MM.1S (cell line): ENCODE data around the gene MFSD11.

Experiments
- DNase-seq: peaks from one replicate; pipeline ENCODE4 v3.0.0-alpha.2; 2015
- H2AFZ ChIP-seq: fragments of 300-600 bp; sonication (generic); 2 replicates; pipeline ENCODE4 v1.6.0; 2016; ENCODE audit warnings: antibody characterized with exemption, low read length
- H3F3A ChIP-seq: fragments of 300-600 bp; sonication (generic); 2 replicates; pipeline ENCODE4 v1.6.1; 2016; ENCODE audit warnings: mild to moderate bottlenecking, antibody characterized with exemption, low read length, moderate library complexity, mixed read lengths; ENCODE audit not compliant: insufficient read depth
- H3K27ac ChIP-seq: fragments of 300-600 bp; sonication (generic); 2 replicates; pipeline ENCODE4 v1.5.1; 2016; ENCODE audit warnings: mild to moderate bottlenecking, low read length
- H3K27me3 ChIP-seq: fragments of 300-600 bp; sonication (generic); replicated peaks from 2 replicates; pipeline ENCODE4 v1.6.0; 2016; ENCODE audit warnings: low read length; ENCODE audit not compliant: insufficient read depth
- H3K36me3 ChIP-seq: fragments of 300-600 bp; sonication (generic); replicated peaks from 2 replicates; pipeline ENCODE4 v1.6.1; 2016; ENCODE audit warnings: mild to moderate bottlenecking, low read length, mixed read lengths; ENCODE audit not compliant: insufficient read depth
- H3K4me1 ChIP-seq: fragments of 300-600 bp; sonication (generic); 2 replicates; pipeline ENCODE4 v1.6.1; 2016; ENCODE audit warnings: low read length, mixed read lengths
- H3K4me2 ChIP-seq: fragments of 300-600 bp; sonication (generic); 2 replicates; pipeline ENCODE4 v1.6.0; 2016; ENCODE audit warnings: low read depth, low read length
- H3K4me3 ChIP-seq: fragments of 300-600 bp; sonication (generic); 2 replicates; pipeline ENCODE4 v1.5.1; 2016; ENCODE audit warnings: low read length, mixed read lengths
- H3K79me2 ChIP-seq: fragments of 300-600 bp; sonication (generic); 2 replicates; pipeline ENCODE4 v1.6.1; 2016; ENCODE audit warnings: mixed run types, low read length, mixed read lengths
- H3K9ac ChIP-seq: fragments of 300-600 bp; sonication (generic); 2 replicates; pipeline ENCODE4 v1.6.1; 2016; ENCODE audit warnings: low read length, mixed read lengths
- H3K9me2 ChIP-seq: fragments of 300-600 bp; sonication (generic); replicated peaks from 2 replicates; pipeline ENCODE4 v1.6.1; 2016; ENCODE audit warnings: mild to moderate bottlenecking, low read length, mixed read lengths; ENCODE audit not compliant: insufficient read depth
- H3K9me3 ChIP-seq: fragments of 300-600 bp; sonication (generic); replicated peaks from 2 replicates; pipeline ENCODE4 v1.6.1; 2016; ENCODE audit warnings: mild to moderate bottlenecking, low read length, mixed read lengths; ENCODE audit not compliant: insufficient read depth
- H4K20me1 ChIP-seq: fragments of 300-600 bp; sonication (generic); 2 replicates; pipeline ENCODE4 v1.6.1; 2016; ENCODE audit warnings: mild to moderate bottlenecking, low read length, moderate library complexity, mixed read lengths; ENCODE audit not compliant: insufficient read depth
- CTCF ChIP-seq: fragments of 300-600 bp; sonication (generic); IDR thresholded peaks from 2 replicates; pipeline ENCODE4 v1.5.1; 2016; ENCODE audit warnings: antibody characterized with exemption, low read length, mixed read lengths
- EZH2 ChIP-seq: fragments of 300-600 bp; sonication (generic); optimal IDR thresholded peaks from 2 replicates; pipeline ENCODE3; 2017; ENCODE audit warnings: low read depth, mild to moderate bottlenecking, antibody characterized with exemption, low read length, mixed read lengths
- EZH2phosphoT487 ChIP-seq: fragments of 300-600 bp; sonication (generic); IDR thresholded peaks from 2 replicates; pipeline ENCODE4 v1.6.1; 2018; ENCODE audit warnings: antibody characterized with exemption, low read length

Gene MFSD11

DNA sequence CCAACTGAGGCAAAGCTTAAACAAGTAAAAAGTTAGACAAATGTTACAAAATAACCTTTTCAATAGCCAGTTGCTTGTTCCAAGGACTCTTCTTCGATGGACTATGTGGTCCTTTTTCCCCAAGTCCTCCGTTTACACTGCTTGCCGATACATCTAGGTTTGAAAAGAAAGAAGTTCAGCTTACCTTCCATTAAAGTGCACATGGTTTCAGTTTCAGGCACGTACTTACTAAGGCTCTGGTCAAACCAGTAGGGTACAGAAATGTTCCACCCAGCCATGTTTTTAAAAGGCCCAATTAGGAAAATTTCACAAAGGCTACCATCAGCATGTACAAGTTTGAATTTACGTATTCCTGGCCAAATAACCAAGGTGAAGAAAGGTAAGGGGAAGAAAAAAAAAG, 2.9 kb upstream of the MFSD11 start:
- no peaks in the 10 kb centered on the region for H3K9me2 ChIP-seq
- H3K9me3 ChIP-seq, result no peaks in the 10 kb centered on the region
- H2AFZ ChIP-seq, result no peak overlapping the region
- peak overlapping the region; percentile 92; the same call in 1 of the 2 replicates for H3K27ac ChIP-seq
- peaks cover 81% of the 10 kb centered on the region for H3K79me2 ChIP-seq
- H3K4me1 ChIP-seq, result peaks cover 19% of the 10 kb centered on the region
- H3K4me2 ChIP-seq, result peak overlapping the region; percentile 83
- peak overlapping the region; percentile 95 for H3K4me3 ChIP-seq
- TF ChIP-seq EZH2phosphoT487 (no peak), CTCF (no peak), EZH2 (no peak)
- peaks cover 33% of the 10 kb centered on the region for H4K20me1 ChIP-seq
- H3K27me3 ChIP-seq, result no peaks in the 10 kb centered on the region
- H3F3A ChIP-seq, result peaks cover 63% of the 10 kb centered on the region
- H3K36me3 ChIP-seq, result peaks cover 33% of the 10 kb centered on the region
- H3K9ac ChIP-seq, result peak overlapping the region; percentile 99
- DNase-seq, result peak; percentile 82

GRCh38 chr17:76735586-76736348, 2.2 kb upstream of the MFSD11 start:
- Histone ChIP-seq H3K79me2 (peaks cover 76% of the 10 kb centered on the region), H3K27me3 (no peaks in the 10 kb centered on the region), H4K20me1 (peaks cover 33% of the 10 kb centered on the region), H3K4me1 (peaks cover 19% of the 10 kb centered on the region), H3K9ac (peak overlapping the region; percentile 99), H3K4me2 (peak overlapping the region; percentile 83), H3K36me3 (peaks cover 33% of the 10 kb centered on the region), H3K9me2 (no peaks in the 10 kb centered on the region), H3K9me3 (no peaks in the 10 kb centered on the region), H2AFZ (no peak overlapping the region), H3K4me3 (peak overlapping the region; percentile 95), H3F3A (peaks cover 58% of the 10 kb centered on the region), H3K27ac (peak overlapping the region; percentile 92)
- no peak for TF ChIP-seq CTCF
- DNase-seq, result peak; percentile 47

- no peak overlapping the region for H2AFZ ChIP-seq
- no peaks in the 10 kb centered on the region for H3K27me3 ChIP-seq
- peak; percentile 40 for DNase-seq
- H3K4me1 ChIP-seq, result peaks cover 19% of the 10 kb centered on the region
- H3F3A ChIP-seq, result peaks cover 52% of the 10 kb centered on the region
- peak overlapping the region; percentile 83; the same call in 1 of the 2 replicates for H3K4me2 ChIP-seq
- no peaks in the 10 kb centered on the region for H3K9me3 ChIP-seq
- peaks cover 71% of the 10 kb centered on the region for H3K79me2 ChIP-seq
- peak overlapping the region; percentile 95 for H3K4me3 ChIP-seq
- H4K20me1 ChIP-seq, result peaks cover 33% of the 10 kb centered on the region
- peak overlapping the region; percentile 99 for H3K9ac ChIP-seq
- peak overlapping the region; percentile 92 for H3K27ac ChIP-seq
- peaks cover 33% of the 10 kb centered on the region for H3K36me3 ChIP-seq
- no peak for TF ChIP-seq EZH2phosphoT487
- no peak for TF ChIP-seq CTCF
- no peak for TF ChIP-seq EZH2
- H3K9me2 ChIP-seq, result no peaks in the 10 kb centered on the region
These were observed 1.4 kb upstream of the MFSD11 start for GRCh38 chr17:76736349-76737081.
